Stimulated activated CD8-positive, alpha-beta memory T cell treated with anti-CD3 and anti-CD28 coated beads, Interleukin-15, amount 100 ng/mL, for 4 hours (primary cell): Measurements from ENCODE around the gene C1QTNF1.
A peak's percentile ranks its signal among the peaks of the same experiment; 100 is the strongest.
"Not testable (repeated sequence)": the region's sequence is repeated elsewhere in the genome, so short reads cannot be mapped to it uniquely, and the experiment has no call there.

ENCODE experiments used
- DNase-seq, 2 donors: peaks; one replicate each; pipeline ENCODE4 v3.0.0-alpha.2; 2020; ENCODE audit warnings: low read depth in 2 of 2

The C1QTNF1 gene

GRCh38 chr17:79005063-79005861 is 18.7 kb upstream of the C1QTNF1 start:
- DNase-seq: no peak

GRCh38 chr17:79006046-79006445 is 17.9 kb upstream of the C1QTNF1 start:
- DNase-seq: no peak

- no peak for DNase-seq
These were observed 17.0 kb upstream of the C1QTNF1 start for GRCh38 chr17:79006794-79007503.

GRCh38 chr17:79007504-79008381 is 16.2 kb upstream of the C1QTNF1 start:
- DNase-seq: no peak

- no peak for DNase-seq
These were observed 15.1 kb upstream of the C1QTNF1 start for GRCh38 chr17:79008666-79009387.

GRCh38 chr17:79009397-79010303 is 14.3 kb upstream of the C1QTNF1 start, which contains the start of gene CANT1:
TSS of gene CANT1 (minus strand) at chr17:79009764. CDS start at chr17:78997622, 12,142 bp downstream.
- DNase-seq: peak; percentile 59 to 73

GRCh38 chr17:79010304-79010646 is 13.7 kb upstream of the C1QTNF1 start:
- no peak for DNase-seq

- no peak for DNase-seq
These were observed 12.4 kb upstream of the C1QTNF1 start for GRCh38 chr17:79011451-79012147.

- no peak for DNase-seq
These were observed 11.3 kb upstream of the C1QTNF1 start for GRCh38 chr17:79012563-79013134.

- DNase-seq: no peak
These were observed 9.7 kb upstream of the C1QTNF1 start for GRCh38 chr17:79014158-79014758.

- DNase-seq: no peak
These were observed 6.2 kb upstream of the C1QTNF1 start for GRCh38 chr17:79017546-79018369.

GRCh38 chr17:79018370-79018695 is 5.6 kb upstream of the C1QTNF1 start:
- DNase-seq: no peak

- DNase-seq: no peak
These were observed 4.7 kb upstream of the C1QTNF1 start for GRCh38 chr17:79019261-79019631.

- no peak for DNase-seq
These were observed 4.1 kb upstream of the C1QTNF1 start for GRCh38 chr17:79019632-79020584.

- no peak for DNase-seq
These were observed 3.2 kb upstream of the C1QTNF1 start for GRCh38 chr17:79020631-79021301.

- not testable (repeated sequence) for DNase-seq
These were observed 2.0 kb upstream of the C1QTNF1 start for GRCh38 chr17:79021929-79022328.
